GM23338 (cell line): ENCODE results near the gene CLSTN2. TPM values are rescaled to one million over a fixed set of nuclear protein-coding genes. Genes with fewer than 3 reads are reported as not detected.

Experiments used
- ATAC-seq: fragments of 200-7000 bp; cut with Tn5 transposase; 3 replicates; pipeline ENCODE4 v1.9.1; 2020
- DNase-seq: peaks from one replicate; pipeline ENCODE4 v3.0.0-alpha.2; 2015; ENCODE audit warnings: low spot score
- H2AFZ ChIP-seq: fragments of 200-600 bp; sonication (generic); 2 replicates; pipeline ENCODE4 v1.8.0; 2016; ENCODE audit warnings: antibody characterized with exemption, mild to moderate bottlenecking, moderate library complexity
- H3F3A ChIP-seq: fragments of 200-600 bp; sonication (generic); replicated peaks from 2 replicates; pipeline ENCODE4 v1.8.0; 2017; ENCODE audit warnings: antibody characterized with exemption, mixed run types, low read depth
- H3K27ac ChIP-seq: fragments of 200-600 bp; sonication (generic); 2 replicates; pipeline ENCODE4 v1.6.1; 2016; ENCODE audit warnings: low read depth
- H3K27me3 ChIP-seq: fragments of 200-600 bp; sonication (generic); 2 replicates; pipeline ENCODE4 v1.8.0; 2016; ENCODE audit warnings: mild to moderate bottlenecking, mixed run types, moderate library complexity; ENCODE audit not compliant: insufficient read depth
- H3K36me3 ChIP-seq: fragments of 200-600 bp; sonication (generic); 2 replicates; pipeline ENCODE4 v1.8.0; 2016; ENCODE audit warnings: mild to moderate bottlenecking; ENCODE audit not compliant: insufficient read depth
- H3K4me1 ChIP-seq: fragments of 200-600 bp; sonication (generic); 2 replicates; pipeline ENCODE4 v1.8.0; 2016; ENCODE audit warnings: mild to moderate bottlenecking, moderate library complexity; ENCODE audit not compliant: insufficient read depth
- H3K4me2 ChIP-seq: fragments of 200-600 bp; sonication (generic); 2 replicates; pipeline ENCODE4 v1.7.1; 2017; ENCODE audit warnings: mixed run types
- H3K4me3 ChIP-seq: fragments of 200-600 bp; sonication (generic); 2 replicates; pipeline ENCODE4 v1.6.1; 2016; ENCODE audit warnings: mixed run types
- H3K79me2 ChIP-seq: fragments of 200-600 bp; sonication (generic); replicated peaks from 2 replicates; pipeline ENCODE4 v1.8.0; 2017; ENCODE audit warnings: mild to moderate bottlenecking; ENCODE audit not compliant: insufficient read depth
- H3K9me2 ChIP-seq: fragments of 200-600 bp; sonication (generic); 2 replicates; pipeline ENCODE4 v1.8.0; 2017; ENCODE audit not compliant: insufficient read depth
- H4K20me1 ChIP-seq: fragments of 200-600 bp; sonication (generic); replicated peaks from 2 replicates; pipeline ENCODE4 v1.8.0; 2017; ENCODE audit warnings: mild to moderate bottlenecking; ENCODE audit not compliant: insufficient read depth
- H3K27ac Mint-ChIP-seq: 2 replicates; pipeline ENCODE4 v1.8.0; 2020; ENCODE audit warnings: inconsistent platforms, mild to moderate bottlenecking, moderate library complexity, mixed read lengths
- H3K27me3 Mint-ChIP-seq: 3 replicates; pipeline ENCODE4 v1.8.0; 2022; ENCODE audit warnings: low read depth, mild to moderate bottlenecking, moderate library complexity, mixed read lengths, inconsistent platforms; ENCODE audit not compliant: insufficient read depth, poor library complexity
- H3K36me3 Mint-ChIP-seq: 3 replicates; pipeline ENCODE4 v1.8.0; 2021; ENCODE audit warnings: low read depth, mild to moderate bottlenecking, inconsistent platforms, moderate library complexity, mixed read lengths
- H3K4me1 Mint-ChIP-seq: 3 replicates; pipeline ENCODE4 v1.8.0; 2020; ENCODE audit warnings: mild to moderate bottlenecking, inconsistent platforms, mixed read lengths
- H3K4me3 Mint-ChIP-seq: 3 replicates; pipeline ENCODE4 v1.8.0; 2021; ENCODE audit warnings: moderate library complexity, mild to moderate bottlenecking, inconsistent platforms, mixed read lengths
- H3K9me3 Mint-ChIP-seq: 3 replicates; pipeline ENCODE4 v1.8.0; 2020; ENCODE audit warnings: moderate library complexity, mild to moderate bottlenecking, inconsistent platforms, mixed read lengths
- CREB1 ChIP-seq: fragments of 250-450 bp; sonication (Bioruptor Pico); IDR thresholded peaks from 2 replicates; pipeline ENCODE4 v1.5.0; 2020; ENCODE audit warnings: low read depth, mild to moderate bottlenecking, moderate library complexity
- CTCF ChIP-seq, 2 experiments: fragments of 200-600 bp in 1 of 2; sonication (generic) in 1 of 2; conservative IDR thresholded peaks; 2 replicates each; pipeline versions ENCODE4 v1.5.1 to v1.6.1; 2016 to 2017; ENCODE audit warnings: antibody characterized with exemption in 2 of 2, low read depth in 2 of 2, mild to moderate bottlenecking in 2 of 2, moderate library complexity in 1 of 2
- ETS1 ChIP-seq: IDR thresholded peaks from 2 replicates; pipeline ENCODE4 v1.6.1; 2016; ENCODE audit warnings: antibody characterized with exemption
- EZH2 ChIP-seq: fragments of 200-600 bp; sonication (generic); IDR thresholded peaks from one replicate; pipeline ENCODE4 v1.8.0; 2017; ENCODE audit warnings: antibody characterized with exemption, mild to moderate bottlenecking, low read depth; ENCODE audit not compliant: unreplicated experiment
- EZH2phosphoT487 ChIP-seq: fragments of 200-600 bp; sonication (generic); IDR thresholded peaks from one replicate; pipeline ENCODE4 v1.8.1; 2018; ENCODE audit warnings: antibody characterized with exemption; ENCODE audit not compliant: unreplicated experiment
- JUNB ChIP-seq: IDR thresholded peaks from one replicate; pipeline ENCODE4 v1.6.1; 2016; ENCODE audit warnings: antibody characterized with exemption; ENCODE audit not compliant: unreplicated experiment
- NANOG ChIP-seq: IDR thresholded peaks from 2 replicates; pipeline ENCODE4 v1.6.1; 2016; ENCODE audit warnings: antibody characterized with exemption, borderline replicate concordance
- POLR2AphosphoS5 ChIP-seq: IDR thresholded peaks from 2 replicates; pipeline ENCODE4 v1.6.1; 2016; ENCODE audit warnings: antibody characterized with exemption, low read depth
- REST ChIP-seq: IDR thresholded peaks from one replicate; pipeline ENCODE4 v1.6.1; 2018; ENCODE audit warnings: antibody characterized with exemption; ENCODE audit not compliant: unreplicated experiment
- STAT1 ChIP-seq: IDR thresholded peaks from one replicate; pipeline ENCODE4 v1.6.1; 2016; ENCODE audit warnings: antibody characterized with exemption; ENCODE audit not compliant: unreplicated experiment
- ZNF114 ChIP-seq: fragments of 250-450 bp; sonication (Bioruptor Pico); IDR thresholded peaks from 2 replicates; pipeline ENCODE4 v1.5.0; 2020; ENCODE audit warnings: mild to moderate bottlenecking, moderate library complexity
- ZNF331 ChIP-seq: fragments of 250-450 bp; sonication (Bioruptor Pico); IDR thresholded peaks from 2 replicates; pipeline ENCODE4 v1.5.0; 2020; ENCODE audit warnings: low read depth, mild to moderate bottlenecking, moderate library complexity
- ZNF462 ChIP-seq: fragments of 250-450 bp; sonication (Bioruptor Pico); IDR thresholded peaks from 2 replicates; pipeline ENCODE4 v1.5.0; 2020; ENCODE audit warnings: mild to moderate bottlenecking, moderate library complexity
- polyA plus RNA-seq: library from polyadenylated mRNA; unstranded; fragments of >200 nt; fragmentation: Nextera tagmentation; extraction: Ambion mirVana; gene quantifications from 2 replicates; pipeline ENCODE4 v1.2.1, GENCODE V29; 2016
- total RNA-seq: library from RNA; depleted of rRNA; stranded (reverse); fragments of >200 nt; shearing (Covaris generic); gene quantifications from 2 replicates; pipeline ENCODE4 v1.2.3, GENCODE V29; 2014

Gene CLSTN2
- total and polyA plus RNA-seq, 2 experiments from 2014 or later = 0.11 to 0.83 TPM

GRCh38 chr3:140545197-140545596 lies 610.2 kb downstream of the CLSTN2 start:
- H3K27me3 ChIP-seq = no peaks in the 10 kb centered on the region
- H3K4me1 ChIP-seq = no peaks in the 10 kb centered on the region
- no peak overlapping the region for H3K4me3 Mint-ChIP-seq
- no peaks in the 10 kb centered on the region for H3K36me3 Mint-ChIP-seq
- no peaks in the 10 kb centered on the region; the same call in 2 of the 3 replicates for H3K4me1 Mint-ChIP-seq
- ATAC-seq (no peak), DNase-seq (no peak)
- H3K9me2 ChIP-seq = no peaks in the 10 kb centered on the region
- no peak overlapping the region for H3K27ac ChIP-seq
- no peaks in the 10 kb centered on the region; the same call in 2 of the 3 replicates for H3K9me3 Mint-ChIP-seq
- no peak overlapping the region for H2AFZ ChIP-seq
- H3K36me3 ChIP-seq = no peaks in the 10 kb centered on the region
- H3K79me2 ChIP-seq = no peaks in the 10 kb centered on the region
- no peaks in the 10 kb centered on the region for H4K20me1 ChIP-seq
- H3F3A ChIP-seq = no peaks in the 10 kb centered on the region
- no peaks in the 10 kb centered on the region for H3K27me3 Mint-ChIP-seq
- TF ChIP-seq ETS1 = no peak
- no peak for TF ChIP-seq ZNF114 (CRISPR knock-in tag)
- no peak for TF ChIP-seq CREB1
- no peak for TF ChIP-seq NANOG
- TF ChIP-seq ZNF462 (CRISPR knock-in tag) = no peak
- no peak for TF ChIP-seq CTCF (conservative IDR thresholded peaks at IDR 0.05; ENCODE audit: low read depth in 2 of 2)
- TF ChIP-seq EZH2phosphoT487 = no peak
- TF ChIP-seq POLR2AphosphoS5 = no peak
- no peak for TF ChIP-seq STAT1
- TF ChIP-seq REST = no peak
- no peak for TF ChIP-seq JUNB
- TF ChIP-seq ZNF331 = no peak
- no peak for TF ChIP-seq EZH2
- H3K4me2 ChIP-seq = no peak overlapping the region
- no peak overlapping the region for H3K27ac Mint-ChIP-seq
- no peak overlapping the region for H3K4me3 ChIP-seq
